ENCODE data around the gene SLC66A2.

SLC66A2 gene

GRCh38 chr18:79915161-79916127 lies 36.0 kb downstream of the SLC66A2 start:
- ChIA-PET CTCF (interaction anchor here (0.9 to 1.1 kb wide), 2 partner anchors 9 to 10 kb away, joined by 3 read pairs; no protein-coding TSS in a partner anchor), POLR2A (no interaction called here)
- no peak for TF ChIP-seq CTCF (IDR thresholded peaks at IDR 0.05; ENCODE audit: insufficient read depth, low read length, missing control alignments)
- no peak for DNase-seq (ENCODE audit: low read depth, low spot score)
- H3K4me3 ChIP-seq (ENCODE audit: low read depth, low read length) = no peak overlapping the region

DNA sequence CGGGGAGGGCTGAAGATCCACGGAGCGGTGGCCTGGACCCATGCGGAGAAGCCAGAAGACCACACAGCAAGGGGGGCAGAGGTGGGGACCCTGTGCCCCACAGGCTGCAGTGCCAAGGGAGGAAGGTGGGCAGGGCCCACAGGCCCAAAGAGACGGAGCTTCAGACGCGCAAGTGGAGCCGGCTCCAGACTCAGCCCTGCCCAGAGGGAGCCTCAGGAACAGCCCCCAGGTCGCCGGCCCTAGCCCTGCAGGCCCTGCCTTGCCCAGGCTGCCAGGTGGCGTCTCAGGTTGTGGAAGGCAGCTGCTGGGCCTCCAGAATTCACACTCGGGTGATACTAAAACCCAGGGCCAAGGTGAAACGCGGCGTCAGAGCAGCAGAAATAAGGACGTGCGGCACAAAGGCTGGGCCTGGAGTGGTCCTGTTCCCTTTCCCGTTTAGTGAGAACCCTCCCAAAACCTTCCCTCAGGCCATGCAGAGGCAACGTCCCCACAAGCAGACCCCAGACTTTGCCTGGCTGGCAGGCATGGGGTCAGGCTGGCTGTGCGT lies 36.8 kb downstream of the SLC66A2 start:
- TF ChIP-seq CTCF (IDR thresholded peaks at IDR 0.05; ENCODE audit: insufficient read depth, low read length, missing control alignments) = no peak
- ChIA-PET CTCF (interaction anchor here (0.9 kb wide), 1 partner anchor 9 kb away, joined by 3 read pairs; no protein-coding TSS in a partner anchor), POLR2A (no interaction called here)
- no peak overlapping the region for H3K4me3 ChIP-seq (ENCODE audit: low read depth, low read length)
- no peak for DNase-seq (ENCODE audit: low read depth, low spot score)

GRCh38 chr18:79912994-79913831 lies 38.2 kb downstream of the SLC66A2 start:
- CTCF ChIA-PET = no interaction called here

GRCh38 chr18:79912409-79912991 lies 39.0 kb downstream of the SLC66A2 start:
- CTCF ChIA-PET = no interaction called here
- TF ChIP-seq CTCF (IDR thresholded peaks at IDR 0.05; ENCODE audit: insufficient read depth, low read length, missing control alignments) = no peak
- POLR2A ChIA-PET = no interaction called here
- H3K4me3 ChIP-seq (ENCODE audit: low read depth, low read length) = no peak overlapping the region
- no peak for DNase-seq (ENCODE audit: low read depth, low spot score)

More at GRCh38 chr18:79912994-79913831, 38.2 kb downstream of the SLC66A2 start:
- POLR2A ChIA-PET = interaction anchor here (0.7 kb wide), 1 partner anchor 299 kb away, joined by 5 read pairs; no protein-coding TSS in a partner anchor
- no peak for TF ChIP-seq CTCF (IDR thresholded peaks at IDR 0.05; ENCODE audit: insufficient read depth, low read length, missing control alignments)
- no peak for DNase-seq (ENCODE audit: low read depth, low spot score)
- no peak overlapping the region for H3K4me3 ChIP-seq (ENCODE audit: low read depth, low read length)

DNA sequence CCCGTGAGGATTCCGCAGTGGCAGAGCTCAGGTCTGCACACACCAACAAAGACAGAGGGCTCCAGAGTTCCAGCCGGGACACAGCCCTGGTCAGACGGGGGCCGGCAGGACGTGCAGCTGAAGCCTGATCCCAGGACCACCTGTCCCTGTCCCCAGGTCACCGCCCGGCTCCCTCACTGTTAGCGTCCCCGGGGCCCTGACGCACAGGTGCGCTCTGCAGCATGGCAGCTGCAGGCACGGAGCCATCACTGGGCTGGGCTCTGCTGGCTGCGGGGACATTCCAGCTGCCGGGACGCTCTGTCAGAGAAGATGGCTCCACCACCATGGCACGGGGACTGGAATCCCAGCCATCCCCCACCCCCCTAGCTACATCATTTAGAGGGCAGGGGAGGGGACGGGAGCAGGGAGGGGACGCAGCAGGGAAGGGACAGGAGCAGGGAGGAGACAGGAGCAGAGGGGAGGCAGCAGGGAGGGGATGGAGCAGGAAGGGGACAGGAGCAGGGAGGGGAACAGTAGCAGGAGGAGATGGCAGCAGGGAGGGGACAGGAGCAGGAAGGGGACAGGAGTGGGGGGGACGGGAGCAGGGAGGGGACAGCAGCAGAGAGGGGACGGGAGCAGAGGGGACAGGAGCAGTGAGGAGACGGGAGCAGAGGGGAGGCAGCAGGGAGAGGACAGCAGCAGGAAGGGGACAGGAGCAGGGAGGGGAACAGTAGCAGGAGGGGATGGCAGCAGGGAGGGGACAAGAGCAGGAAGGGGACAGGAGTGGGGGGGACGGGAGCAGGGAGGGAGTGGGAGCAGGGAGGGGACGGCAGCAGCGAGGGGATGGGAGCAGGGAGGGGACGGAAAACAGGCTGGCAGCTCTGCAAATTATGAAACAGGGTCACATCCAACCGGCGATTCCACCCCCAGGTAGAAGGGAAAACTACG lies 39.8 kb downstream of the SLC66A2 start:
- DNase-seq (ENCODE audit: low read depth, low spot score) = no peak
- ChIA-PET CTCF (no interaction called here), POLR2A (no interaction called here)
- no peak for TF ChIP-seq CTCF (IDR thresholded peaks at IDR 0.05; ENCODE audit: insufficient read depth, low read length, missing control alignments)
- H3K4me3 ChIP-seq (ENCODE audit: low read depth, low read length) = no peak overlapping the region
